ENCODE measurements around the gene CPNE2.
A peak's percentile ranks its signal among the peaks of the same experiment; 100 is the strongest.

The CPNE2 gene

GRCh38 chr16:57127037-57127763, 34.8 kb downstream of the CPNE2 start:
- DNase-seq = no peak

DNA sequence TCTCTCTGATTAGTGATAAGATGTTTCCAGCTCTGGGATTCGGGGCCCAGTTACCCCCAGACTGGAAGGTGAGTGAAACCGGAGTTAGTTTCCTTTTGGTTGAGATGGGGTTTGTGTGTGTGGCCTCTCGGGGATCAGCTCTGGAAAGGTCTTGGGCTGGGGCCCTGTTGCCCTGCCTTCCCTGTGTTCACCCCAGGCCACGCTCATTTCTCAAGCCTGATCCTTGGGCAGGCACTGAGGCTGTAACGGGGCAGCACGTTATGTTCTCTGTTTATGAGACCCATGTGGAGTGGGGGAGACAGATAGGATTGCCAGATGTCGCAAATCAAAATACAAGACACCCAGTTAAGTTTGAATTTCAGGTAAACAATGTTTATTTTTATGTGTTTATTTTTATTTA, 35.5 kb downstream of the CPNE2 start:
- no peak for DNase-seq

DNA sequence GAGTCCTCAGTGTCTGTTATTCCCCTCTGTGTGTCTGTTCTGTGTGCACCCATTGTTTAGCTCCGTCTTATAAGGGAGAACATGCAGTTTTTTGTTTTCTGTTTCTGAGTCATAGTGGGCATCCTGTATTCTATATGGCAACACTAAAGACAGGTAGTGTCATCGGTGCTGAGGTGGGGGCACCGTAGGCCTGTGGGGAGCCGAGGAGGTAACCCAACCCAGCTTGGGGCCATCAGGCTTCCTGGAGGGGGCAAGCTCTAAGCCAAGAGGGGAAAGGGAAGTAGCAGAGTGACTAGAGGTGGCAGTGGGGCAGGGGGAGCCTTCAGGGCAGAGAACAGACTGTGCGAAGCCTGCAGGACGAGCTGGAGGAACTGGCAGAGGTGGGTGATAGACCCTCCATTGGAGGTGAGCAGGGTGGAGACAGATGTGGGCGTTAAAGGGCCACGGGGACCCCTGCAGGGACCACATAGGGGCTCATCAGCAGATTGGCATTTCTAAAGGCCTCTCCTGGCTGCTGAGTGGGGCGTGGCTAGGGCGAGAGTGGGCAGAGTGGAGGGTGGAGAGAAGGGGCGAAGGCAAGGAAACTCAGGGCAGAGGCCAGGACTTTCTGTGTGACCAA, 36.5 kb downstream of the CPNE2 start:
- DNase-seq = peak; percentile 48

DNA sequence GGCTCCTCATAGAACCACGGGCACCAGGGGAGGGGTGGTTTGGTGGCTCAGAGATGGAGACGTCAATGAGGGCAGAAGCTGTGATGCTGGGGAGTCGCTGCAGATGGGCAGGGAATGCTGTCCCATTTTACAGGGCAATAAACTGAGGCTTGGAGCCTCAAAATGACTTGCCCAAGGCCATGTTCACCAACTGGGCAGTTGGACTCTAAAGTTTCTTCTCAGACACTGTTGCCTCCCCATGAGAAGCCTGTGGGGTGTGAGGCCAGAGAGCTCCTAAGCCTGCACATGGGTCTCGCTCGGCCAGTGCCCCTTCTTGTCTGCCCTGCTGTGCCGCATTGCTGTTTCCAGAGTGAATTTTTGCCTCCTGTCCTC, 38.6 kb downstream of the CPNE2 start:
- DNase-seq = no peak

- no peak for DNase-seq
Measured at GRCh38 chr16:57131351-57131970, 39.1 kb downstream of the CPNE2 start.

GRCh38 chr16:57132470-57132869, 40.1 kb downstream of the CPNE2 start:
- no peak for DNase-seq

DNA sequence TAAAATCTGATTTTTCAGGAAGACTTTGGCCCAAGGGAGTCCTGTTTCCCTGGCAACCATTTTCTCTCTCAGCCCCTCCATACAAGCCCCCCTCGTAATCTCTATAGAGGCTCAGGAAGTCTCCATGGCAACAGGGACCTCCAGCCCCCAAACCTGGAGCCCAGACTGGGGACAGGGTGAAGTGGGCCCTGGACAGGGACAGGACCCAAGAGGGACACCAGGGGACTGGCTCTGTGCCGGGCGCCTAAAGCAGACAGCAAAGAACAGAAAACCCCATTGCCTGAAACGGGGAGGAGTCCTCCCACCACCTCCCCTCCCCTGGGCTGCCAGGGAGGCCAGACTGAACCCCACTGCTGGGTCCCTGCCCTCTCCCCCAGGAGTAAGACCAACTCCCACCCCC, 40.6 kb downstream of the CPNE2 start:
- DNase-seq = no peak

DNA sequence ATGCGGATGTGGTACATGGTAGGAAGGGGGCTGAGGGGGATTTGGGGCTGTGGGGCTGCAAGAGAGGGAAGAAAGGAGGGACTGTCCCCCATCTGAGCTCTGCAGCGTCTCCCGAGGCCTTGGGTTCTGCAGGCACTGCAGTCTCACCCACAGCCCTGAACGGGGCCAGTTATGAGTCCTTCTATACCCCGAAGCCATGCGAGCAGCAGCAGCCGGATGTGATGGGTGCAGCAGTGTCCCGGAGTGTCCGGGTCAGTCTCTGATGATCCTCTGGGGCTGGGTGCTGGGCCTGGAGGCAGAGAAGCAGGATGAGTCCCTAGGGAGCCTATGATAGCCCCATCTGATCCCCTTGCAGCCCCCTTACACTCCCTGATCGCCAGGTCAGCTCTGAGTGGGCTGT, 41.5 kb downstream of the CPNE2 start:
- DNase-seq = no peak

GRCh38 chr16:57134982-57135381, 42.6 kb downstream of the CPNE2 start:
- DNase-seq = peak; percentile 32

DNA sequence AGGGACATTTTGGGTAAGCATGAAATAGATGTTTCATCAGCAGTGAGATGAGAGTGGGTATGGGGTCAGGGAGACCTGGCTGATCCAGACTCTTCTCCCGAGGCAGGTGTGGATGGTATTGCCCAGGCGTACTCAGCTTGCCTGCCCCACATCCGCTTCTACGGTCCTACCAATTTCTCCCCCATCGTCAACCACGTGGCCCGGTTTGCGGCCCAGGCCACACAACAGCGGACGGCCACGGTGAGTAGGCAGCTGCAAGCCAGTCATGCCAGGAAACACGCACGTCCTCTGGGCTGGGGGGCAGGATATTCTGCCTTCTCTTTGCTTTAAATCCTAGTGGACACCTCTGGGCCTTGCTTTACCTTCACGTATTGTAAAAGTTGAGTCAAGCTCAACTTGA, 44.7 kb downstream of the CPNE2 start:
- no peak for DNase-seq

DNA sequence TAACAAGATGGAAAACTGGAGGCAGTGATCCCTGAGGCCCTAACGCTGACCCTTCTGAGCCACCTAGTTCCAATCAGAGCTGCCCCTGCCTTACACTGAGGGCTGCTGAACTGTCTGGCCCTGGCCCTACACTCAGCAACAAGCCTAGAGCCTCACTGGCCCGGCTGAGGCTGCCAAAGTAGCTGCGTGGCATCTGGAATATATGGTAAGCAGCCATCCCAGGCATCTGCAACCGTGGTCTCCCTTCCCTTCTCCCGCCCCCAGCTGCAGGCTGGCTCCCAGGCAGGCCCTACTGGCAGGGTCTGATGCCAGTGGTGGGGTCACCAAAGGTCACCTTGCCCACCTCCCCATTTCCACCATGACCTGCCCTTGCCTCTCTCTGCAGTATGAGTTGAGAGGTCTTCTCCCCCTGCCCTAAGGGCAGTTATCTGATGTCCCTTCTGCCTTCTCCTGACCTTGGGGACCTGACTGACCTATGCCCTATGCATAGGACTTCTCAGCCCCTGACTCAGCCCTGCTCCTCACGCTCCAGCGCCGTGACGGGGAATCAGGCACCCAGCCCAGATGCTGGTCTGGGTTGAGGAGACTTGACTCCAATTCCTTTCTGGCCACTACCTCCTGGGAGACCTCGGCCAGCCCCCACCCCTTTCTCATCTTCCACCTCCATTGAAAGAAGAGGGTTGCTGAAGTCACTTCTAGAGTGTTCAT, 45.3 kb downstream of the CPNE2 start:
- no peak for DNase-seq

GRCh38 chr16:57138281-57138935, 46.0 kb downstream of the CPNE2 start:
- DNase-seq = no peak

- no peak for DNase-seq
Measured at GRCh38 chr16:57140931-57141668, 48.7 kb downstream of the CPNE2 start.

GRCh38 chr16:57141822-57142631, 49.6 kb downstream of the CPNE2 start:
- peak; percentile 32 for DNase-seq

GRCh38 chr16:57143149-57143921, 51.0 kb downstream of the CPNE2 start:
- DNase-seq = no peak

DNA sequence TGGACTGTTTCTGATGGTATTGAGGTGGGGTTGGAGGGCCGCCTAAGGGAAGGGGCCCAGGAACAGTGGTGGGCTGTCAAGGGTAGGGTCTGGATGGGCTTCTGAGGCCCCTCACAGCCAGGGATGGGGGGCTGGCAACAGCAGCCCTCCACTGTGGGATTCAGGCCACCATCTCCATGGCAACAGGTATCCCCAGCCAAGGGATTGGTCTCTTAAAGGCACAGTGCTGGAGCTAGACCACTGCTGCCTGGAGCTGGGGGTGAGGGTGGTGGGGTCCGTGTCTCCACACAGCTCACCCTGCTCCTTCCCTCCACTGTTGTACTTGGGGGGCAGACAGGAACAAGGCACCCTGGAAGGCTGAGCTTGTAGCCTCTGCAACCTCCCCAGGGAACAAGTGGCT, 51.6 kb downstream of the CPNE2 start:
- DNase-seq = no peak

- no peak for DNase-seq
Measured at GRCh38 chr16:57145046-57146021, 53.0 kb downstream of the CPNE2 start.

DNA sequence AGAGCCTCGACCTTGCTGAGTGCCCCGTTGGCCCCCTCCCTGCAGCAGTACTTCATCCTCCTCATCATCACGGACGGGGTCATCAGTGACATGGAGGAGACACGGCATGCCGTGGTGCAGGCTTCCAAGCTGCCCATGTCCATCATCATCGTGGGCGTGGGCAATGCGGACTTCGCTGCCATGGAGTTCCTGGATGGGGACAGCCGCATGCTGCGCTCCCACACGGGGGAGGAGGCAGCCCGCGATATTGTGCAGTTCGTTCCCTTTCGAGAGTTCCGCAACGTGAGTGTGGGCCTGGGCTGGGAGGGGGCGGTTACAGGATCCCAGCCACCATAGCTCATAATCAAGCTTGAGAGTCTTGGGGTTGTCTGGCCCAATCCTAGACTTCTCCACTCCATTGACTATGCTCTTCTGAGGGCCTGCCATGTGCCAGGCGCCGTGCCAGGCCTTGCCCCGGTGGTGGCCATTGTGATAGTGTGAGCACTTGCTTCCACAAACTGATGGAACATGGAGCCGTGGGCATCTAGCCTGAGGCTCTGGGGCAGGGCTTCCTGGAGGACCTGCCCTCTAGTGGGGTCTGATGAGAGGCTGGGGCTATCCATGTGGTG, 53.8 kb downstream of the CPNE2 start:
- DNase-seq = no peak

GRCh38 chr16:57146735-57147134, 54.4 kb downstream of the CPNE2 start:
- DNase-seq = no peak
